Endometrial microvascular endothelial cells (primary cell): ENCODE results near the gene CLASP1. TPM values are rescaled to one million over a fixed set of nuclear protein-coding genes. Genes with fewer than 3 reads are reported as not detected.
"Not testable (repeated sequence)": the region's sequence is repeated elsewhere in the genome, so short reads cannot be mapped to it uniquely, and the experiment has no call there.

ENCODE experiments used
- in situ Hi-C: cut with HindIII; loops from 2 replicates; pipeline ENCODE4 v1.10.0; 2017; ENCODE audit warnings: low sequenced_read_pairs, low pct_unique_long_range_greater_than_20kb; ENCODE audit errors: inconsistent ontology term
- total RNA-seq: library from RNA; depleted of rRNA; stranded (reverse); fragments of >200 nt; gene quantifications from one replicate; pipeline ENCODE4 v1.2.3, GENCODE V29; 2015; ENCODE audit errors: inconsistent ontology term

Gene CLASP1
- total RNA-seq, 1 donor from 2014 or later = 51.7 TPM

DNA sequence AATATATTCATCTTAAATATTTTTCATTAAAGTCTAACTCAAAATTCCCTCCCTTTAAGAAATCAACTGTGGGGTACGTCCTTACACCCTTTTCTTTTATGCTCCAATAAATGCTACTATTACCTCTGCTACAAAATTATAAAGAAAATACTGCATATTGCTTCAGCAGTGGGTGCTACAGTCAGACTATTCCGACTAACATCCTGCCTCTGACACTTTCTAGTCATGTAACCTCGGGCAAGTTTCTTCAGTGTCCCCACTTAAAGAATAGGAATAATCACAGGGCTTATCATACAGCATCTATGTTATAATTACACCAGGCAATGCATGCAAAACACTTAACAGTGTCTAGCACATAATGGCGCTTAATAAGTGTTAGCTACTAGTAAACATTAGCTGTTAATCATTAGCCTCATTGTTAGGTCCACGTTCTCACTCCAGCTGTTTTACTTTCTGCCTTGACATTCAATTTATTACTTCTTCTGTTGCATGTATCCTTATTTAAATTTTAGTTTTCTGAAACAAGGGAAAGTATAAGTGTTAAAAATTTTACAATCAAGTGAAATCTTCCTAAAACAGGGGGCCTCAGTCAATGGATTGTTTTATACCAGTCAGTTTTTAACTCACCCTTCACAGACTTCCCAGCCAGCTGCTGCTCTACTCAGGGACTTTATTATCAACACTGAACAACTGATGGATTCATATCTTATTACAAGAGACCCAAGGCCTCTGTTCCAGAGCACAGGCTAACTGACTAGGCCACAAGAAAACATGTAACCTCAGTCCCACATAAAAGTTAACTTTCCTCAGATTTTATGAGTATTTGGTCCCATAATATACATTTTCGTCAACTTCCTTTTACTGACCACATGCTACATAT is 54.0 kb downstream of the CLASP1 start:
- in situ Hi-C loops = no loop called here

DNA sequence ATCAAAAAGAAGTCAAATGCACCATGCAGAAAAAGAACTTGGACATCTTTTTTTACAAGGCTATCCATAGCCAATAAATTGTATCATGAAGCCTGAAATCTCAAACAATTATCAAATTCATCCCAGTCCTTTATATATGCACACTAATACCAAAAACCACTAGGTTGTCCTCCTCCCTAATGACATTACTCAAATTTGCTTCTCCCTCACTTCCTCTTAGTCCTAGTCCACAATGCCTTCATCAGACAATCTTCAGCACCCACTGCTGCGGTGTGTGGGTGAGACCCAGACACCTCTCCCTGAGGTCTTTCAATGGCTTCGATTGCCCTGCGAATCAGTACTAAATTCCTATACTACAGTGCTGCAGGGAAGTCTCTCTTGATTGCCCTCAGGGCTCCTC is 58.1 kb downstream of the CLASP1 start:
- in situ Hi-C loops = no loop called here

DNA sequence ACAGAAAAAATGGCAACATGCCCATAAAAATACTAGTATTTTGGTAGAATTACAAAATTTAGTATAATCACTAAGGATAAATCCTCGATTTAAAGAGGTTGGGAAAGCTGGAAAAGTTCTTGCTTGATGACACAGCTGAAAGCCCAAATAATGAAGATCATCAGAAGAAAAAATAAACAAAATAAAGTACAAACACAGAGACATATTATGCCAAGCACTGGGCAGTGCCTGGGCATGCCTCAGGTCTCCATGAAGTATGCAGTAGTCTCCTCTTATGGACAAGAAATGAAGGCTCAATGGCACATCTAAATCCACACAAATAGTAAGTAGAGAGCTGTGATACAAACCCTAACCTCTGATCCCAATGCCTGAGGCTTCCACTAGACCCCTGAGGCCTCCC is 60.9 kb downstream of the CLASP1 start:
- in situ Hi-C loops = no loop called here

DNA sequence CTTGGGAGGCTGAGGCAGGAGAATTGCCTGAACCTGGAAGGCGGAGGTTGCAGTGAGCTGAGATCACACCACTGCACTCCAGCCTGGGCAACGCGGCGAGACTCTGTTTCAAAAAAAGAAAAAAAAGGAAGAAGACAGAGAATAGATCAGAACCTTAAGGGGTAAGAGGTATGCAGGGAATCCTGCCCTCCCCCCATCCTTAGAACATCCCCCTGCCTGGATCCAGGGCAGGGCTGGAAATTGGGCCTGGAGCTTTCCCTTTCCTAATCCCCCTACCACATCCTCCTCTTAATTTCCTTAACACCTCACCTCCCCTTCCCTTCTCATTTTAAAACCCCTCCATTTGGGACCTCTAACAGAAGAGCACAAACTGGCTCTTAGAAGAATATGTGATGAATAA is 62.1 kb downstream of the CLASP1 start:
- in situ Hi-C loops = no loop called here

DNA sequence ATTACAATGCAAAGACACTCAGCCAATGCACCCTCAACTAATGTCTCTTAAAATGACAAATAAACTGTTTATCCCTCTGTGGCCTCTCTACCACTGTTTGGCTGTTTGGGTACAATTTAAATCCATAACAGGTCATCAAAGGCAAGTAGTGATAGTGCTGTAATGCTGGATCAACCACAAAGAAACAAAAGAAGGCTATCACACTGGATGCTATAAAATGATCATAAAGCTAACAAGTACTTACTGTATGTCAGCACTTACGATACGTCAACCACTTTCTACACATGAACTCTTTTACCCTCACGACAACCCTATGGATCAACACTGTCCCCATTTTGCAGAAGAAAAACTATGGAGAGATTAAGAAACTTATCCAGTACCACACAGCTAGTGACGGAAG is 64.5 kb downstream of the CLASP1 start:
- in situ Hi-C loops = no loop called here

DNA sequence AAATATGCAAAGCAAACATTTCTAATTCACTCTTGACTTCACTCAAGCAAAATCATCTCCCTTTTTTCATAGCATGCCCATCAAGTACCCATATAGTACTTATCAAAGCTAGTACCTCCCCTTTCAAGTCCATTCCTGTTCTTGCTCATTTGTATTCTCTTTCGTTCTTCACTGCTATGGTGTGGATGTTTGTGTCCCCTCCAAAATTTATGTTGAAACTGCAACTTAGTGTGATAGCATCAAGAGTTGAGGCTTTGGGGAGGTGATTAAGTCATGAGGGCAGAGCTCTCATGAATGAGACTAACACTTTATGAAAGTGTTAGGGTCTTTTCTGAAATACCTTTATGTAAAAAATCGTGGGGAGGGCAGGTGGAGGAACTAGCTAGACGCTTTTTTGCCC is 65.7 kb downstream of the CLASP1 start:
- in situ Hi-C loops = no loop called here

DNA sequence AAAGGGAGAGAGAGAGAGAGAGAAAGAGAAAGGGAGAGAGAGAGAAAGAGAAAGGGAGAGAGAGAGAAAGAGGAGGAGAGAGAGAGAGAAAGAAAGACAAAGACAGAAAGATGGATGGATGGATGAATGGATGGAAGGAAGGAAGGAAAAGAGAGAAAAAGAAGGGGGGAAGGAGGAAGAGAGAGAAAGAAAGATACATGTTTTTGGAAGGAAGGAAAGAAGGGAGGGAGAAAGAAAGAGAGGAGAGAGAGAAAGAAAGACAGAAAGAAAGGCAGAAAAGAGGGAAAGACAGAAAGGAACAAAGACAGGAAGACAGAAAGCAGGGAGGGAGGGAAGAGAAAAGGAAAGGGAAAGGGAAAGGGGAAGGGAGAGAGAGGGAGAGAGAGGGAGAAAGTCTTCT is 67.0 kb downstream of the CLASP1 start:
- in situ Hi-C loops = no loop called here

DNA sequence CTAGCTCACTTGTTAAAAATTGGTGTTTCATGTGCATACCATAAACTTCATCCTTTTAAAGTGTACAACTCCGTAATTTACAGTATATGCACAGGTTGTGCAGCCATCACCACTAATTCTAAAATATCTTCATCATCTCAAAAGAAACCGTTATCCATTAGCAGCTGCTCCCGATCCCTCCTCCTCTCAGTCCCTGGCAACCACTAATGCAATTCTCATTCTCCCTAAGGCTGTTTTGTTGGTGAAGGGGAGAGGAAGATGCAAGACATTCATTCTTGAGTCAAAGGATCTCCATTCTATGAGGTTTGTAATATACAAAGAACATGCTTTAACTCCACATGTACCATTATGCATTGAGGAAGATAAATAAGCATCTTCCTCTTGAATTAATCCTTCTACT is 70.0 kb downstream of the CLASP1 start:
- in situ Hi-C loops = no loop called here

DNA sequence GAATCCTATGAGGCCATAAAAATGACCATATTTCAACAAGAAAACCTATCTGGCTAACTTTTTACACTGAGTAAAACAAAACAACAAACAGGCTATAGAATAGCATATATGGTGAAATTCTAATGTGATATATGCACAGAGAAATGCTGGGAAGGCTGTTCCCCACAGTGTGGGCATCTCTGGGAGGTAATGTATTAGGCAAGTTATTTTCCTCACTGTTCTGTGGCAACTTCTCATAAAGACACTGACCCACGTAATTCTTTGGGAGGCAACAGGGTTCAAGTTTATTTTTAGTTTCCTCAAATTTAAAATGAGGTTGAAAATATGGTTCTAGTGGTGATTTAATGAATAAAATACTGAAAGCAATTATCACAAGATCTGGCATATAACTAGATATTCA is 71.9 kb downstream of the CLASP1 start:
- in situ Hi-C loops = no loop called here

DNA sequence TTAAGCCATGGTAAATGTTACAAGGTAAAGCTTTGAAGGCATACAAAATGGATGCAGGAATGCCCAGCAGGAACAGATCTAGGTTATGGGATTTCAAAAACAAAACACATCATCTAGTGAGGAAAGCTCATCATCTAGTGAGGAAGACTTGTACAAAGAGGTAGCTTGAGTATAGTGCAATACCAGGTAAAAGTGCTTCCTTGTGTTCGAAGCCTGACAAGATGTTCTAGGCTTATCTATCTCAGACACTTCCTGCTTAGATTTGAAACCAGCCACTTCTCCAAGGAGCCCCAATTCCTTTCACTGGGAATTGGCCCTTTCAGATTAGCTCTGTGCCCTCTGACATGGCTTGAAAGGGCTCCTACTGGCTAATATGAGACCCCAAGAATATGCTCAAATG is 73.0 kb downstream of the CLASP1 start:
- in situ Hi-C loops = no loop called here

DNA sequence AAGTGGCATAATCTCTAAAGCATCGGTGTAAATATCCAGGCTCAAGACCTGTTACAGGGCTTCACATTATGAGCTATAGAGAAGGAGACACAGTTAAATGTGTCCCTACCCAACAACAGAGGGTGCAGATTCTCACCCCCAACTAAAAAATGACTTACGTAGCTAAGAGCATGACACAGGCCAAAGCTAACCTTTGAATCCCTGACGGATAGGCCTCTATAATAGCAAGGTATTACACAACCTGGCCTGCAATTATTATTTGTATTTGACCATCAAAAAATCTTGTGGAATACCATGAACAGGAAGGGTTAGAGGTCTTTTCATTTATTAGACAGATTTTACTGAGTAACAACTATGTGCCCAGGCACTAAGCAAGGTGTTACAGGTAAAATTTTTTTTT is 73.5 kb downstream of the CLASP1 start:
- in situ Hi-C loops = no loop called here

DNA sequence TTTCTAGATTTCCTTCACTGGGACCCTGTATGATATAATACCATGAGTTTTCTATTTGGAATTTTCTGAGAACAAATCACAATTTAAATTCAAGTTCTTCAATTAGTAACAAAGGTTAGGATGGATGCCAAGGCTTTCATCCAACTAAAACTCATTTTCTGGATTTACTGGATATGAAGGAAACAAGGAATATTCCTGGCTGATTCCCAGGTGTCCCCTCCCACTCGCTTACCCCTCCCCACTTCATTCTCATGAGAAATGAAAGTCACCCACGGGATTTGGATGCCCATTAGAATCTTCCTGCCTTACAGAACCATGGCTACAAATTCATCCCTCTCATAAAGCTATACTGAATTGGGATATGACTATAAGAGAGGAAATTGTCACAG is 78.6 kb downstream of the CLASP1 start:
- in situ Hi-C loops = no loop called here

DNA sequence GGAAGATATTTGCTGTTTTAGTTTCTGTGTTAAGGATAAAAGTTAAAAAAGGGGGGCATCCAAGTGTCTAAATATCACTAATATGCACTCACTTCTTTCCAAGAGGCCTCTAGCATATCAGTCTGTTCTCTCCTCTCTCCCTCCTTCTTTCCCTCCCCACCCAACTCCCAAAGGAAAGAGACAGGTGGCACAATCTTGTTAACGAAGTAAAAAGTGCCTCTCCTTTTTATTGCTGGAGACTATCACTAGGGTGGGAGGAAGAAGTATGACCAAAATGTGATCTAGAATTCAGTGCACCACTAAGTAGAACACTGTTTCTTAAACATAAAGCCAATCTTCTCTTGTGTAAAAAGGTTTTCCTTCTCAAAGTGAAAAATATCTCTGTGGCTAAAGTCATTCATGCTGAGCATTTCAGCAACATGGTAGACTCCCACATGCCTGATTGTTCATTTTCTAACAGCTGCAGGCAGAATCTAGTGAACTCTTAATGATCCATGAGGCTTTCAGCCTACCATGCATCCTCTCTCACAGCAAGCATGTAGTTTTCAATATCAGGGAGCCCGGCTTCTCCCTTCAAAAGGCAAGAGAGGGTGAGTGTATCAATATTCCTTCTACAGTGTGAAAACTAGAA is 79.1 kb downstream of the CLASP1 start:
- in situ Hi-C loops = no loop called here

DNA sequence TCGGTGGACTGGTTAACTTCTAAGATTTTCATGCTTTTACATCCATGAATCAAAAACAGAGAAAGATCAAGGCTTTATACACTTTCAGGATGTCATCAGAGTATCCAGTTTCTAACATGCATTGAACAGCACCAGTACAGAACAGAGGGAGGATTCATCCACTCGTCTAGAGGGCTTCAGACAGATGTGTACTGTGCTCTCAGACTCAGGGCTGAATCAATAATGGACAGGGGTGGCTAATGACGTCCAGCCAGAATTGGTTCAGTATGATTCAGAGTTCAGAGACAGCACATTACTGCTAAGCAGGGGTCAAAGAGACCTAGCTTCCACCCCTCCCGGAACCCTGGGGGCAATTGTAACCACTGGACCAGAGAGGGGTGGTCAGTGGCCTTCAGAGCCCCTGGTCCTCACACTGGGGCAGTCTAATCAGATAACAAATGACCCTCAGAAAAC is 81.3 kb downstream of the CLASP1 start:
- in situ Hi-C loops = no loop called here

DNA sequence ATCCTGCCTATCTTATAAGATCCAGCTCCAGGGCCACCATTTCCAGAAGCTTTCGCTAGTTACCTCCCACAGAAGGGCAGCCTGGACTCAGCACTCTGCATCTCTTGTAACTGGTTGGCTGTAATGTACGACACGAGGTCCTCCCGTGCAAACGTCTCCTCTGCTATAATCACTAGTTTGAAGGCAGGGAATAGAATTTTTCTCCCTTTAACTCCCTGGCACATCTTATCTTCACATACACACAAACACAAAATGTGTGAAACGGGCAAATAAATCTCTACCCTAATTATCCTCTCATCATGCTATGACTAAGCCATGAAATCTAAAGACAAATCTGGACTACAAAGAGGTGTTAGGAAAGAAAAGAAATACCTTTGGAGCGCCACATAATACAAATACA is 81.8 kb downstream of the CLASP1 start:
- in situ Hi-C loops = no loop called here

DNA sequence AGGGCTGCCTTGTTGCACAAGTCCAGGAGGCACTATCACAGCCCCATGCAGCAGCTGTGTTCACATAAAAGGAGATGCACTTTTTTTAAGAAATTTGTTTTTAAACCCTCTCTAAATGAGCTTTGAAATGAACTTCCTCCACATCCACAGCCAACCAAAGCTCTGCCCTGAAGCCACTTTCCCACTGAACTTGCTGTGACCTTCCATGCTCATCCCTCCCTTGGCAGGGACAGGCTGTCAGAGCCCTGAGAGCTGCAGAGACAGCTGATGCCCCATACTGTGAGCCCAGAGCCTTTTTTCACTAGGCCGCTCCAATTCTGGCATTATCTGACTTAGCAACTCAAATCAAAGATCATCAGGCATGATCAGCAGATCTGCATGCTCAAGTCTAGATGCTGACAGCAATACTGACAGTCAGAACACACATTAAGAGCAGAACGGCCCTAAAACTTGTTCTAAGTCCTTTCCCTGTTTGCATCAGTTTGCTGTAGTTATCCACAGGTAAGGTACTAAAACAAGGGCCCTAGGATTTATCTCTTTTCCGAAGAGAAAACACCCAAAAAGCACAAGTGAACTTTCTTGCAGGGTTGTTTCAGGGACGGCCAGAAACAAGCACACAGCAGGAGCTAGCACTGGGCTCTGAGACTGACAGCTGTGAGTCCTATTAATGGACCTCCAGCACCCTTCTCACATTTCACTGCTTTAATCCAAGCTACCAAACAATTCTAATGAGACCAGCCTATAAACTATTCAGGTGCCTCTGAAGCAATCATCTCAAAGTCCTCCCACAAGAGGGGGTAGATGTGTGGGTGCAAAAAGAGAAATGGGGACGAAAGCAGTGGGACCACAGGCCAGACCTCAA is 83.6 kb downstream of the CLASP1 start:
- in situ Hi-C loops = no loop called here

DNA sequence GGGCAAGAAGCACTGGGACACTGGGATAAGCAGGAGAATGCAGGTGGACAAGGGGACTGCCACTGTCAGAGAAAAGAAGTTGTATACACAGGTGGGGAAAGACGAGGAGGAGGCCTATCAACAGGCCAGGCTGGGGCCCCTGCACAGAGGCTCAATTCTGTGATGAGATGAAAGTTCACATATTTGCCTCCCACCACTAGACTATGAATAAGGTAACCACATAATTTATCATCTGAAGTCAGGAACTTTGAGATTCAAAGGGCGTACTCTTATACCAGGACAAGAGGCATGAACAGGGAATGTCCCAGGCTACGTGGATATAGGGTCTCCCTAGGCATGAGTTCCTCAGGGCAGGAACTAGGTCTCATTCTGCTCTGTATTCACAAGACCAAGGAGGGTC is 84.4 kb downstream of the CLASP1 start:
- in situ Hi-C loops = no loop called here

DNA sequence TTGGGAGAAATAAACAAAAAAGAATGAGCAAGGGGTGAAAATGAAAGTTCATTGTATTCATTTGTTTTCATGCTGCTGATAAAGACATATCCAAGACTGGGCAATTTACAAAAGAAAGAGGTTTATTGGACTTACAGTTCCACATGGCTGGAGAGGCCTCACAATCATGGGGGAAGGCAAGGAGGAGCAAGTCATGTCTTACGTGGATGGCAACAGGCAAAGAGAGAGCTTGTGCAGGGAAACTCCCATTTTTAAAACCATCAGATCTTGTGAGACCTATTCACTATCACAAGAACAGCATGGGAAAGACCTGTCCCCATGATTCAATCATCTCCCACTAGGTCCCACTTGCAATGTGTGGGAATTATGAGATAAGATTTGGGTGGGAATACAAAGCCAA is 85.5 kb downstream of the CLASP1 start:
- in situ Hi-C loops = not testable (repeated sequence)

DNA sequence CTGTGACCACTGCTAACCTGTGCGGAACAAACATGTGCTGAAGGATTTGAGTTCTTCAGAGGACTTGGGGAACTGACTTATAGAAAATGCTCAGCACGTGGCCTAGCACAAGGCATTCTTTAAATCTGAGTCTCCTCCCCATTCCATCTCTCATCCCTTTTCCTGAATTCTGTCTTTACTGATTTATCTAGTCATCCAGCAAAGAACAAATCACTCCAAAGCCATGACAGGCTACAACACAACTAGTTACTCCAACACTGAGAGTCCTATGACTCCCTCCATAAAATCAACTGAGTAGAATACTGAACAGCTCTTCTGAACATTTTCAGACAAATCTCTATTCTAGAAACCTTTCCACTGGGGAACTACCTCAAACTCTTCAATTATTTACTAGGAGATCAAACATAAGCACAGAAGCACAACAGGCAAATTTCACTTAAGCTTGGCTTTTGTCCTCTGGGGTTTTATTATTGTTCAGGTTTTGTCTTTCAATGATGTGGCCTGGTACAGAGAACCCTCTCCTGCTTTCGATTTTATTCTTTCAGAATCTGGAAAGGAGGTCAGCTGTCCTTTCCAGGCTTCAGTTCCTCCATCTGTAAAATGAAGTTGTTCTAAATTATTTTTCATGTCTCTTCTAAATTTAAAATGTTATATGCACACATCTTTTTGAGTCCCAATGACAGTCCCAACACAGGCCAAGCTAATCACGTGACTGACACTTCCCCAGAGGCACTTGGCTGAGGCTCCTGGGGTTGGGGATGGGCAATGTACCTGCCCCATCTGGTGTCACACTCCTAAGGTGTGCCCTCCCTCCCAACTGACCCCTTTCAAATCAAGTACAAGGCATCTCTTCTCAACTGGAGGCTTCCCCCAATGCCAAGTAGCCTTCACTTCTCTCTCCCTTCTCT is 86.7 kb downstream of the CLASP1 start:
- in situ Hi-C loops = no loop called here
